H9 (cell line): Measurements from ENCODE around the gene ALOX5. TPM values are rescaled to one million over a fixed set of nuclear protein-coding genes. Genes with fewer than 3 reads are reported as not detected.
A peak's percentile ranks its signal among the peaks of the same experiment; 100 is the strongest.

Source experiments
- DNase-seq: peaks from one replicate; pipeline ENCODE4 v3.0.0-alpha.2; 2017
- H2AFZ ChIP-seq: one replicate; pipeline ENCODE4 v1.6.1; 2013; ENCODE audit warnings: mild to moderate bottlenecking, low read length, control low read depth, moderate library complexity
- H2AK5ac ChIP-seq: 2 replicates; pipeline ENCODE4 v1.6.1; 2013; ENCODE audit warnings: low read length, control low read depth, mixed read lengths; ENCODE audit not compliant: insufficient read length
- H2BK120ac ChIP-seq: one replicate; pipeline ENCODE4 v1.6.1; 2013; ENCODE audit warnings: low read depth, mild to moderate bottlenecking, low read length, control low read depth, inconsistent platforms; ENCODE audit not compliant: poor library complexity, severe bottlenecking
- H2BK12ac ChIP-seq: 2 replicates; pipeline ENCODE4 v1.6.1; 2013; ENCODE audit warnings: low read length, control low read depth, mixed read lengths, low read depth; ENCODE audit not compliant: insufficient read length
- H2BK15ac ChIP-seq: 2 replicates; pipeline ENCODE4 v1.6.1; 2013; ENCODE audit warnings: low read depth, low read length, control low read depth
- H2BK20ac ChIP-seq: one replicate; pipeline ENCODE4 v1.6.1; 2013; ENCODE audit warnings: low read depth, mild to moderate bottlenecking, low read length, control low read depth, inconsistent platforms; ENCODE audit not compliant: poor library complexity, severe bottlenecking
- H2BK5ac ChIP-seq: 2 replicates; pipeline ENCODE4 v1.6.1; 2013; ENCODE audit warnings: low read length, control low read depth, mixed read lengths; ENCODE audit not compliant: insufficient read length
- H3K14ac ChIP-seq: 2 replicates; pipeline ENCODE4 v1.6.1; 2013; ENCODE audit warnings: low read length, control low read depth; ENCODE audit not compliant: insufficient read depth
- H3K18ac ChIP-seq: 2 replicates; pipeline ENCODE4 v1.6.1; 2013; ENCODE audit warnings: low read depth, mild to moderate bottlenecking, mixed read lengths, low read length, control low read depth; ENCODE audit not compliant: insufficient read length
- H3K23ac ChIP-seq: 2 replicates; pipeline ENCODE4 v1.6.1; 2013; ENCODE audit warnings: low read length, control low read depth, mixed read lengths, low read depth; ENCODE audit not compliant: insufficient read length
- H3K23me2 ChIP-seq: 2 replicates; pipeline ENCODE4 v1.6.1; 2013; ENCODE audit warnings: low read depth, mild to moderate bottlenecking, mixed read lengths, low read length, control low read depth; ENCODE audit not compliant: insufficient read length, poor library complexity, severe bottlenecking
- H3K27ac ChIP-seq: 2 replicates; pipeline ENCODE4 v1.5.1; 2013; ENCODE audit warnings: low read length, control low read depth, mixed read lengths, low read depth; ENCODE audit not compliant: insufficient read length
- H3K27me3 ChIP-seq: 2 replicates; pipeline ENCODE4 v1.6.1; 2013; ENCODE audit warnings: low read length, control low read depth, inconsistent platforms; ENCODE audit not compliant: insufficient read depth
- H3K4ac ChIP-seq: 2 replicates; pipeline ENCODE4 v1.6.1; 2013; ENCODE audit warnings: low read depth, mild to moderate bottlenecking, control low read depth, inconsistent platforms, low read length, moderate library complexity
- H3K4me1 ChIP-seq: 2 replicates; pipeline ENCODE4 v1.6.1; 2013; ENCODE audit warnings: low read length, control low read depth, inconsistent platforms; ENCODE audit not compliant: insufficient read depth
- H3K4me2 ChIP-seq: 2 replicates; pipeline ENCODE4 v1.6.1; 2013; ENCODE audit warnings: low read length, control low read depth, mixed read lengths; ENCODE audit not compliant: insufficient read length, insufficient read depth
- H3K56ac ChIP-seq: 2 replicates; pipeline ENCODE4 v1.6.1; 2013; ENCODE audit warnings: low read depth, mild to moderate bottlenecking, mixed read lengths, low read length, control low read depth; ENCODE audit not compliant: insufficient read length
- H3K79me1 ChIP-seq: 2 replicates; pipeline ENCODE4 v1.6.1; 2013; ENCODE audit warnings: low read depth, mild to moderate bottlenecking, moderate library complexity, low read length, control low read depth, inconsistent platforms; ENCODE audit not compliant: insufficient read depth, poor library complexity, severe bottlenecking
- H3K79me2 ChIP-seq: 2 replicates; pipeline ENCODE4 v1.6.1; 2013; ENCODE audit warnings: low read length, control low read depth, inconsistent platforms; ENCODE audit not compliant: insufficient read depth
- H3K9ac ChIP-seq: 2 replicates; pipeline ENCODE4 v1.6.1; 2013; ENCODE audit warnings: low read length, control low read depth, mixed read lengths; ENCODE audit not compliant: insufficient read length; ENCODE audit errors: extremely low read depth
- H3K9me3 ChIP-seq: one replicate; pipeline ENCODE4 v1.6.1; 2013; ENCODE audit warnings: low read depth, low read length, inconsistent platforms; ENCODE audit not compliant: control insufficient read depth
- H3T11ph ChIP-seq: one replicate; pipeline ENCODE4 v1.6.1; 2013; ENCODE audit warnings: mild to moderate bottlenecking, low read length, control low read depth, inconsistent platforms
- H4K20me1 ChIP-seq: one replicate; pipeline ENCODE4 v1.6.1; 2013; ENCODE audit not compliant: control insufficient read depth, insufficient read length, insufficient read depth
- H4K5ac ChIP-seq: 2 replicates; pipeline ENCODE4 v1.6.1; 2013; ENCODE audit warnings: low read depth, mild to moderate bottlenecking, mixed read lengths, low read length, control low read depth; ENCODE audit not compliant: insufficient read length
- H4K8ac ChIP-seq: replicated peaks from 2 replicates; pipeline ENCODE4 v1.6.1; 2013; ENCODE audit warnings: low read length, control low read depth, mixed read lengths, low read depth; ENCODE audit not compliant: insufficient read length
- H4K91ac ChIP-seq: 2 replicates; pipeline ENCODE4 v1.6.1; 2013; ENCODE audit warnings: low read depth, mild to moderate bottlenecking, moderate library complexity, mixed read lengths, low read length, control low read depth; ENCODE audit not compliant: insufficient read length
- H3K27ac Mint-ChIP-seq, 3 experiments: 2 replicates in 2 of 3; 3 replicates in 1 of 3; pipeline ENCODE4 v1.8.0; 2020 to 2021; ENCODE audit warnings: mixed read lengths in 3 of 3, mild to moderate bottlenecking in 1 of 3, moderate library complexity in 1 of 3
- H3K27me3 Mint-ChIP-seq: 2 replicates; pipeline ENCODE4 v1.8.0; 2021; ENCODE audit warnings: low read depth, mild to moderate bottlenecking, moderate library complexity, mixed read lengths
- H3K36me3 Mint-ChIP-seq, 3 experiments: 2 replicates in 2 of 3; 3 replicates in 1 of 3; pipeline ENCODE4 v1.8.0; 2020 to 2021; ENCODE audit warnings: low read depth in 3 of 3, mixed read lengths in 3 of 3; ENCODE audit not compliant: insufficient read depth in 1 of 3
- H3K4me1 Mint-ChIP-seq, 2 experiments: 2 replicates each; pipeline ENCODE4 v1.8.0; 2020; ENCODE audit warnings: mixed read lengths in 2 of 2
- H3K4me3 Mint-ChIP-seq, 2 experiments: 2 replicates in 1 of 2; 3 replicates in 1 of 2; pipeline ENCODE4 v1.8.0; 2020 to 2021; ENCODE audit warnings: mild to moderate bottlenecking in 2 of 2, mixed read lengths in 2 of 2, moderate library complexity in 1 of 2
- H3K9me3 Mint-ChIP-seq, 2 experiments: 2 replicates in 1 of 2; 3 replicates in 1 of 2; pipeline ENCODE4 v1.8.0; 2020; ENCODE audit warnings: mild to moderate bottlenecking in 2 of 2, mixed read lengths in 2 of 2, moderate library complexity in 1 of 2
- CTCF ChIP-seq: fragments of 200-600 bp; sonication (generic); conservative IDR thresholded peaks from 3 replicates; pipeline ENCODE4 v1.8.0; 2021; ENCODE audit warnings: antibody characterized with exemption, mild to moderate bottlenecking
- WGBS: extraction: QIAGEN DNeasy Blood & Tissue Kit; methylation state at CpG from one replicate; pipeline ENCODE4 v1.1.7; 2013; ENCODE audit warnings: missing lambda C conversion rate, low lambda C conversion rate, mixed read lengths; ENCODE audit not compliant: insufficient read length; ENCODE audit errors: extremely low coverage; 5-methylcytosine and 5-hydroxymethylcytosine counted together
- total RNA-seq: library from RNA; stranded (reverse); gene quantifications from 2 replicates; pipeline ENCODE4 v1.2.1, GENCODE V29; 2021

Gene ALOX5
- total RNA-seq, 1 experiment from 2014 or later: 3.7 TPM

- Histone ChIP-seq H3K79me2 (no peaks in the 10 kb centered on the region), H3K23ac (no peak overlapping the region), H2BK20ac (no peak overlapping the region), H3T11ph (no peak overlapping the region), H3K4ac (no peak overlapping the region), H2BK120ac (no peak overlapping the region), H2BK5ac (no peak overlapping the region), H3K9ac (no peak overlapping the region), H2BK15ac (no peak overlapping the region), H2AK5ac (no peak overlapping the region), H2AFZ (no peak overlapping the region), H3K4me2 (no peak overlapping the region), H3K18ac (no peak overlapping the region), H4K8ac (no peak overlapping the region), H4K20me1 (no peaks in the 10 kb centered on the region), H3K27ac (no peak overlapping the region), H3K27me3 (no peaks in the 10 kb centered on the region), H2BK12ac (no peak overlapping the region), H4K91ac (no peak overlapping the region), H3K9me3 (no peaks in the 10 kb centered on the region), H3K56ac (no peak overlapping the region), H3K14ac (no peak overlapping the region), H3K4me1 (no peaks in the 10 kb centered on the region), H4K5ac (no peak overlapping the region), H3K23me2 (no peaks in the 10 kb centered on the region), H3K79me1 (no peaks in the 10 kb centered on the region)
- H3K27ac Mint-ChIP-seq: no peak overlapping the region
- DNase-seq: peak; percentile 58
- peaks cover 0 to 4% of the 10 kb centered on the region in 2 experiments; a peak in 3 of 5 replicates for H3K9me3 Mint-ChIP-seq
- no CpG with 5 or more reads among the region's 12 CpGs for WGBS
- peaks cover 5 to 11% of the 10 kb centered on the region in 2 experiments; a peak in 3 of 4 replicates for H3K4me1 Mint-ChIP-seq
- no peaks in the 10 kb centered on the region; the same call in 1 of the 2 replicates for H3K27me3 Mint-ChIP-seq
- peak; percentile 52 for TF ChIP-seq CTCF
- H3K36me3 Mint-ChIP-seq: peaks cover 0 to 4% (median 3%) of the 10 kb centered on the region in 3 experiments; a peak in 1 of 7 replicates
- H3K4me3 Mint-ChIP-seq: no peak overlapping the region; a peak in 1 of 5 replicates
Observed at GRCh38 chr10:45442662-45443061, 68.6 kb downstream of the ALOX5 start.
